A673 (cell line): ENCODE measurements around the gene ESRRB. TPM values are rescaled to one million over a fixed set of nuclear protein-coding genes. Genes with fewer than 3 reads are reported as not detected.
A peak's percentile ranks its signal among the peaks of the same experiment; 100 is the strongest.

Experiments
- BruUV-seq: library from RNA; stranded (reverse); fragments of 400-500 nt; replicated peaks from 2 replicates; lab custom pipeline; 2021; lab: Mats Ljungman, UMichigan
- CTCF ChIA-PET: fragments of 300-600 bp; sonication (Branson Sonifier 250); formaldehyde crosslinking; loops from one replicate; lab custom pipeline; 2022; ENCODE audit warnings: antibody characterized with exemption; lab: Charles Lee
- POLR2A ChIA-PET: fragments of 300-600 bp; sonication (Branson Sonifier 250); formaldehyde crosslinking; loops from one replicate; lab custom pipeline; 2022; ENCODE audit warnings: antibody characterized with exemption; ENCODE audit not compliant: low non-redundant PET; lab: Charles Lee
- DNase-seq: peaks from one replicate; pipeline ENCODE4 v3.0.0-alpha.2; 2015; ENCODE audit warnings: low spot score
- H3K27ac ChIP-seq: fragments of 200-600 bp; sonication (generic); 2 replicates; pipeline ENCODE4 v1.5.1; 2016; ENCODE audit warnings: mixed run types, low read depth, mild to moderate bottlenecking, mixed read lengths, antibody characterized with exemption, low read length; ENCODE audit not compliant: poor library complexity, severe bottlenecking
- H3K27me3 ChIP-seq: fragments of 200-600 bp; sonication (generic); replicated peaks from 2 replicates; pipeline ENCODE4 v1.6.1; 2017; ENCODE audit warnings: mixed run types, low read depth, mild to moderate bottlenecking, mixed read lengths, antibody characterized with exemption, low read length; ENCODE audit not compliant: insufficient read depth, poor library complexity
- H3K36me3 ChIP-seq: fragments of 200-600 bp; sonication (generic); 2 replicates; pipeline ENCODE4 v1.6.1; 2016; ENCODE audit warnings: mixed run types, mild to moderate bottlenecking, mixed read lengths, antibody characterized with exemption, low read length; ENCODE audit not compliant: insufficient read depth, poor library complexity, severe bottlenecking
- H3K4me1 ChIP-seq: fragments of 200-600 bp; sonication (generic); 2 replicates; pipeline ENCODE4 v1.6.1; 2017; ENCODE audit warnings: mixed run types, mild to moderate bottlenecking, mixed read lengths, antibody characterized with exemption, low read length; ENCODE audit not compliant: insufficient read depth, poor library complexity, severe bottlenecking
- H3K4me3 ChIP-seq: fragments of 200-600 bp; sonication (generic); 2 replicates; pipeline ENCODE4 v1.5.1; 2016; ENCODE audit warnings: low read depth, mixed run types, mild to moderate bottlenecking, mixed read lengths, low read length; ENCODE audit not compliant: poor library complexity, severe bottlenecking
- H3K9me3 ChIP-seq: fragments of 200-600 bp; sonication (generic); 2 replicates; pipeline ENCODE4 v1.6.1; 2016; ENCODE audit warnings: mixed run types, low read depth, mild to moderate bottlenecking, mixed read lengths, antibody characterized with exemption, low read length; ENCODE audit not compliant: poor library complexity, severe bottlenecking
- CTCF ChIP-seq: fragments of 300-800, 200-600 bp; sonication (generic); conservative IDR thresholded peaks from 2 replicates; pipeline ENCODE4 v1.5.1; 2017; ENCODE audit warnings: low read depth, mild to moderate bottlenecking, antibody characterized with exemption, low read length, moderate library complexity, mixed read lengths
- EZH2 ChIP-seq: fragments of 200-600 bp; sonication (generic); IDR thresholded peaks from 2 replicates; pipeline ENCODE4 v1.6.1; 2017; ENCODE audit warnings: borderline replicate concordance, low read depth, mild to moderate bottlenecking, mixed read lengths, antibody characterized with exemption, low read length; ENCODE audit not compliant: poor library complexity, severe bottlenecking
- intact Hi-C: fragments of 100-400 bp; cut with micrococcal nuclease; formaldehyde crosslinking; loops from one replicate; pipeline ENCODE4 v1.10.0; 2022; ENCODE audit not compliant: unreplicated experiment
- total RNA-seq: library from RNA; stranded (reverse); gene quantifications from 2 replicates; pipeline ENCODE4 v1.2.3, GENCODE V29; 2021

Gene ESRRB
- total RNA-seq, 1 experiment from 2014 or later, result 0.47 TPM

GRCh38 chr14:76348898-76349297 lies 27.0 kb upstream of the ESRRB start:
- Histone ChIP-seq H3K9me3 (no peaks in the 10 kb centered on the region), H3K4me1 (no peaks in the 10 kb centered on the region), H3K27me3 (peaks cover 9% of the 10 kb centered on the region), H3K27ac (no peak overlapping the region), H3K4me3 (no peak overlapping the region), H3K36me3 (no peaks in the 10 kb centered on the region)
- CTCF ChIA-PET, result no interaction called here
- intact Hi-C loops, result no loop called here
- BruUV-seq, result no TSS peak
- DNase-seq, result peak; percentile 41
- TF ChIP-seq EZH2 (no peak), CTCF (no peak)
- POLR2A ChIA-PET, result no interaction called here

- Histone ChIP-seq H3K36me3 (no peaks in the 10 kb centered on the region), H3K27ac (no peak overlapping the region), H3K4me1 (no peaks in the 10 kb centered on the region), H3K9me3 (no peaks in the 10 kb centered on the region), H3K27me3 (peaks cover 9% of the 10 kb centered on the region), H3K4me3 (no peak overlapping the region)
- intact Hi-C loops, result no loop called here
- ChIA-PET POLR2A (no interaction called here), CTCF (no interaction called here)
- BruUV-seq, result no TSS peak
- DNase-seq, result no peak
- TF ChIP-seq CTCF, result no peak
- TF ChIP-seq EZH2, result no peak
Measured at GRCh38 chr14:76349993-76350392, 25.9 kb upstream of the ESRRB start.

- ChIA-PET CTCF (no interaction called here), POLR2A (no interaction called here)
- Histone ChIP-seq H3K9me3 (no peaks in the 10 kb centered on the region), H3K4me3 (no peak overlapping the region), H3K27me3 (peaks cover 13% of the 10 kb centered on the region), H3K36me3 (no peaks in the 10 kb centered on the region), H3K4me1 (no peaks in the 10 kb centered on the region), H3K27ac (no peak overlapping the region)
- TF ChIP-seq EZH2, result no peak
- TF ChIP-seq CTCF, result no peak
- DNase-seq, result no peak
- intact Hi-C loops, result no loop called here
- no TSS peak for BruUV-seq
Measured at GRCh38 chr14:76350671-76351070, 25.3 kb upstream of the ESRRB start.
